SH-SY5Y (cell line): ENCODE results near the gene MAP2K7.

ENCODE experiments used
- GATA2 ChIP-seq: IDR thresholded peaks from 2 replicates; pipeline ENCODE4 v1.6.1; 2011; ENCODE audit warnings: mild to moderate bottlenecking, low read depth, low read length
- GATA3 ChIP-seq: IDR thresholded peaks from 2 replicates; pipeline ENCODE4 v1.6.1; 2011; ENCODE audit warnings: low read depth, mild to moderate bottlenecking, low read length, moderate library complexity

DNA sequence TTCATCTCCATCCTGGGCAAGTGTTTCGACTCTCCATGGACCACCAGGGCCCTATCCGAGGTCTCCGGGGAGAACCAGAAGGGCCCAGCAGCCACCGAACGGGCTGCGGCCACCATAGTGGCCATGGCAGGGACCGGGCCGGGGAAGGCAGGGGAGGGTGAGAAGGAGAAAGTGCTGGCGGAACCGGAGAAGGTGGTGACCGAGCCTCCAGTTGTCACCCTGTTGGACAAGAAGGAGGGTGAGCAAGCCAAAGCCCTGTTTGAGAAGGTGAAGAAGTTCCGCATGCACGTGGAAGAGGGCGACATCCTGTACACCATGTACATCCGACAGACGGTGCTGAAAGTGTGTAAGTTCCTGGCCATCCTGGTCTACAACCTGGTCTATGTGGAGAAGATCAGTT is 4.7 kb upstream of the MAP2K7 start:
- TF ChIP-seq GATA2 (no peak), GATA3 (no peak)
